WI38 (cell line): ENCODE data around the gene LCOR.
"Not testable (repeated sequence)": the region's sequence is repeated elsewhere in the genome, so short reads cannot be mapped to it uniquely, and the experiment has no call there.

Experiments
- H3K4me3 ChIP-seq: 2 replicates; pipeline ENCODE4 v1.5.1; 2011; ENCODE audit warnings: low read depth, mild to moderate bottlenecking, control low read depth, low read length
- CTCF ChIP-seq: IDR thresholded peaks from 2 replicates; pipeline ENCODE4 v1.5.1; 2012; ENCODE audit warnings: low read depth, mild to moderate bottlenecking, control low read depth, low read length

The LCOR gene

GRCh38 chr10:96803288-96803664 lies 28.8 kb upstream of the LCOR start:
- no peak for TF ChIP-seq CTCF
- H3K4me3 ChIP-seq, result no peak overlapping the region

GRCh38 chr10:96814264-96814663 lies 17.8 kb upstream of the LCOR start:
- TF ChIP-seq CTCF, result no peak

GRCh38 chr10:96818971-96819370 lies 13.1 kb upstream of the LCOR start:
- H3K4me3 ChIP-seq, result not testable (repeated sequence)

More at GRCh38 chr10:96814264-96814663, 17.8 kb upstream of the LCOR start:
- H3K4me3 ChIP-seq, result no peak overlapping the region

GRCh38 chr10:96820765-96821164 lies 11.3 kb upstream of the LCOR start:
- no peak overlapping the region for H3K4me3 ChIP-seq
- TF ChIP-seq CTCF, result no peak

GRCh38 chr10:96826438-96826837 lies 5.7 kb upstream of the LCOR start:
- no peak overlapping the region for H3K4me3 ChIP-seq
- TF ChIP-seq CTCF, result no peak

GRCh38 chr10:96828609-96829008 lies 3.5 kb upstream of the LCOR start:
- no peak for TF ChIP-seq CTCF
- no peak overlapping the region for H3K4me3 ChIP-seq

- H3K4me3 ChIP-seq, result no peak overlapping the region
- no peak for TF ChIP-seq CTCF
Measured at GRCh38 chr10:96829029-96829773, 2.9 kb upstream of the LCOR start.
